Tibial artery (tissue), 4 donors: Measurements from ENCODE around the gene PSMC2.

ENCODE experiments used
- DNase-seq, 2 donors: peaks; one replicate each; pipeline ENCODE4 v3.0.0-alpha.2; 2019
- H3K27ac ChIP-seq, 2 donors: fragments of 200-600 bp; sonication (generic) in 1 of 2; 1 replicate in 1 of 2; 2 replicates in 1 of 2; pipeline ENCODE4 v1.5.1; 2018 to 2019; ENCODE audit warnings: mild to moderate bottlenecking in 1 of 2
- H3K27me3 ChIP-seq, 2 donors: fragments of 200-600 bp; sonication (generic) in 1 of 2; one replicate each; pipeline versions ENCODE4 v1.5.1 to v1.6.0; 2016 to 2019
- H3K36me3 ChIP-seq, 3 donors: fragments of 200-600 bp; sonication (generic) in 2 of 3; one replicate each; pipeline ENCODE4 v1.5.1; 2016 to 2019; ENCODE audit warnings: mild to moderate bottlenecking in 2 of 3
- H3K4me1 ChIP-seq, 4 donors: fragments of 200-600 bp; sonication (generic) in 2 of 4; 1 replicate in 3 of 4; 2 replicates in 1 of 4; pipeline ENCODE4 v1.5.1; 2016 to 2019
- H3K4me3 ChIP-seq, 2 donors: fragments of 200-600 bp; sonication (generic) in 1 of 2; 1 replicate in 1 of 2; 2 replicates in 1 of 2; pipeline ENCODE4 v1.5.1; 2018 to 2019; ENCODE audit warnings: mild to moderate bottlenecking in 2 of 2
- H3K9me3 ChIP-seq, 3 donors: fragments of 200-600 bp; sonication (generic) in 1 of 3; one replicate each; pipeline ENCODE4 v1.5.1; 2016 to 2019
- intact Hi-C: fragments of 100-400 bp; cut with DNase I; formaldehyde crosslinking; loops from one replicate; pipeline ENCODE4 v1.15.0; 2023; ENCODE audit warnings: low total_unique reads
- TF ChIP-seq, protein P1 (sequence below), 2 experiments: fragments of 200-600 bp in 1 of 2; fragments of 450-650 bp in 1 of 2; IDR thresholded peaks; one replicate each; pipeline ENCODE4 v1.5.1; 2017 to 2019; ENCODE audit warnings: antibody characterized with exemption in 2 of 2, mild to moderate bottlenecking in 1 of 2, moderate library complexity in 1 of 2

PSMC2 gene

DNA sequence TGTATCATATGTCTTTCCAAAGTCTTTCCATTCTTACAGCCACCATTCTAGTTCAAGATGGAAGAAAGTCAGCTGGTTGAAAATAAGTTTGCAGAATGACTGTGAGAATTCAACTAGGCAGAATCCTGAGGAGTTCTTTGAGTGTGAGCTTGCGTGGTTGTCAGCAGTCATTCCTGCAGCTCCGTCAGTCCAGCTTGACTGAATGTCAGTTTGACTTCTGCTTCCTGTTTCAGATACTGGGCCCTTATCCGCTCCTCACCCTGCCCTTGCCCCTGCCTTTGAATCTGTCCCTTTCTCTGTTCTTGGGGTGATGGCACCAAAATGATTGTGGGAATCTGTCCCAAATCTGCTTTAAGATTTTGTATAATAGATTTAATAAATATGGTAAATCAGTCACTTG, 70.8 kb downstream of the PSMC2 start:
- TF ChIP-seq, protein P1, sequence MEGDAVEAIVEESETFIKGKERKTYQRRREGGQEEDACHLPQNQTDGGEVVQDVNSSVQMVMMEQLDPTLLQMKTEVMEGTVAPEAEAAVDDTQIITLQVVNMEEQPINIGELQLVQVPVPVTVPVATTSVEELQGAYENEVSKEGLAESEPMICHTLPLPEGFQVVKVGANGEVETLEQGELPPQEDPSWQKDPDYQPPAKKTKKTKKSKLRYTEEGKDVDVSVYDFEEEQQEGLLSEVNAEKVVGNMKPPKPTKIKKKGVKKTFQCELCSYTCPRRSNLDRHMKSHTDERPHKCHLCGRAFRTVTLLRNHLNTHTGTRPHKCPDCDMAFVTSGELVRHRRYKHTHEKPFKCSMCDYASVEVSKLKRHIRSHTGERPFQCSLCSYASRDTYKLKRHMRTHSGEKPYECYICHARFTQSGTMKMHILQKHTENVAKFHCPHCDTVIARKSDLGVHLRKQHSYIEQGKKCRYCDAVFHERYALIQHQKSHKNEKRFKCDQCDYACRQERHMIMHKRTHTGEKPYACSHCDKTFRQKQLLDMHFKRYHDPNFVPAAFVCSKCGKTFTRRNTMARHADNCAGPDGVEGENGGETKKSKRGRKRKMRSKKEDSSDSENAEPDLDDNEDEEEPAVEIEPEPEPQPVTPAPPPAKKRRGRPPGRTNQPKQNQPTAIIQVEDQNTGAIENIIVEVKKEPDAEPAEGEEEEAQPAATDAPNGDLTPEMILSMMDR (IDR thresholded peaks at IDR 0.05): no peak
- Histone ChIP-seq H3K4me1 (no peaks in the 10 kb centered on the region), H3K4me3 (no peak overlapping the region), H3K9me3 (no peaks in the 10 kb centered on the region), H3K36me3 (no peaks in the 10 kb centered on the region), H3K27me3 (peaks cover 0 to 4% of the 10 kb centered on the region in 2 donors), H3K27ac (no peak overlapping the region)
- DNase-seq: no peak
- intact Hi-C loops: no loop called here
